NCI-H2196 treated with DMSO at 0.1 percent for 48 hours (cell line): ENCODE data around the gene KHSRP.

Source experiments
- DNase-seq: peaks from one replicate; lab custom pipeline; 2025; ENCODE audit not compliant: unreplicated experiment; lab: John Stamatoyannopoulos, UW

The KHSRP gene, protein sequence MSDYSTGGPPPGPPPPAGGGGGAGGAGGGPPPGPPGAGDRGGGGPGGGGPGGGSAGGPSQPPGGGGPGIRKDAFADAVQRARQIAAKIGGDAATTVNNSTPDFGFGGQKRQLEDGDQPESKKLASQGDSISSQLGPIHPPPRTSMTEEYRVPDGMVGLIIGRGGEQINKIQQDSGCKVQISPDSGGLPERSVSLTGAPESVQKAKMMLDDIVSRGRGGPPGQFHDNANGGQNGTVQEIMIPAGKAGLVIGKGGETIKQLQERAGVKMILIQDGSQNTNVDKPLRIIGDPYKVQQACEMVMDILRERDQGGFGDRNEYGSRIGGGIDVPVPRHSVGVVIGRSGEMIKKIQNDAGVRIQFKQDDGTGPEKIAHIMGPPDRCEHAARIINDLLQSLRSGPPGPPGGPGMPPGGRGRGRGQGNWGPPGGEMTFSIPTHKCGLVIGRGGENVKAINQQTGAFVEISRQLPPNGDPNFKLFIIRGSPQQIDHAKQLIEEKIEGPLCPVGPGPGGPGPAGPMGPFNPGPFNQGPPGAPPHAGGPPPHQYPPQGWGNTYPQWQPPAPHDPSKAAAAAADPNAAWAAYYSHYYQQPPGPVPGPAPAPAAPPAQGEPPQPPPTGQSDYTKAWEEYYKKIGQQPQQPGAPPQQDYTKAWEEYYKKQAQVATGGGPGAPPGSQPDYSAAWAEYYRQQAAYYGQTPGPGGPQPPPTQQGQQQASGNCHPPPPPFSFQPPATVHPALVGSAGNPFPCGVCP

GRCh38 chr19:6424195-6424938 is at the start of gene KHSRP:
Gene KHSRP, minus strand, starts transcription at chr19:6424811. Its CDS starts 110 bp downstream, at chr19:6424701.
- no peak for DNase-seq

DNA sequence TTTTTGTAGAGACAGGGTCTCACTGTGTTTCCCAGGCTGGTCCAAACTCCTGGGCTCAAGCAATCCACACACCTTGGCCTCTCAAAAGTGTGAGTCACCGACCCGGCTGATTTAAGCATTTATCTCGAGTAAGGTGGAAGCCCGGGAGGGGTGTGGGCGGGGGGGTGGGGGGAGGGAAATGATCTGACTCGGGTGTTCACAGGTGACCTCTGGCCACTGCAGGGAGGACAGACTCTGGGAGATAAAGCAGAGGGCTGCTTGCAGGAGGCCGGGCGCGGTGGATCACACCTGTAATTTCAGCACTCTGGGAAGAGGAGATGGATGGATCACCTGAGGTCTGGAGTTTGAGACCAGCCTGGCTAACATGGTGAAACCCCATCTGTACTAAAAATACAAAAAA is 49.0 kb upstream of the KHSRP start:
- DNase-seq, result no peak

DNA sequence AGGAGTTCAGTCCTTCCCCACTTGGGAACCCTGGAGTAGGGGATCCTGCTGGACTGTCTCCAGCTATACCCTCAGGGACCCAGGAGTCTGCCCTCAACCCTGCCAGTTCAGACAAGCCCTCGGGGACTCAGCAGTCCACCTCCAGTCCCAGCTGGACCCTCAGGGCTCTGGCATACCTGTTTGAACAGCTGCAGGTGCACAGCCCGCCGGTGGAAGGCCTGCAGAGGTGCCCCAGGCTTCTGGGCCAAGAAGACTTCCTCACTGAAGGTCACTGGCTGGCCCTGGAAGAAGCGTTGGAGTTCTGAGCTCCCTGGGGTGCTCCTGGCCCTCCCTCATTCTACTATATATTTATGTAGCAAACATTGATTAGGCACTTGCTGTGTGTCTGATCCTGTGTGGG is 48.1 kb upstream of the KHSRP start:
- DNase-seq, result no peak

- no peak for DNase-seq
Measured at GRCh38 chr19:6471076-6471475, 46.5 kb upstream of the KHSRP start.

GRCh38 chr19:6470173-6470572 is 45.6 kb upstream of the KHSRP start:
- no peak for DNase-seq

DNA sequence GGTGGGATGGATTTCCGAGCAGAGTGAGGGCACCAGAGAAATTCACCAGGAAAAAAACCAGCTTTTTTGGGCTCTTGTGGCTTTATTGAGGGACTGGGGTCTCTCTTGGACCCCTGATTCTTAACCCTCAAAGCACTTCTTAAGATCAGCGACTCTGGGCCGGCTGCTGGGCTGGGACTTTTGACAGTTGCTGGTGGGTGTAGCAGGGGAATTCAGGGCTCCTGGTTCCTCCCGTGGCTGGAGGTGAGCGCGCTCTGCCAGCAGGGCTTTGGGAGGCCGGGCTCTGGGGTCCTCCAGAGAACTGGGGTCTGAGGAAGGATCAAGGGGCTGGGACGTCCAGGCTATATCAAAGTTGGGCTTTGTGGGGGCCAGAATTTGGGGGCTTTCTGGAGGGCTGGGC is 42.8 kb upstream of the KHSRP start:
- DNase-seq, result no peak

GRCh38 chr19:6466526-6467248 is 42.1 kb upstream of the KHSRP start:
- DNase-seq, result no peak

GRCh38 chr19:6465663-6466062 is 41.1 kb upstream of the KHSRP start:
- DNase-seq, result no peak

DNA sequence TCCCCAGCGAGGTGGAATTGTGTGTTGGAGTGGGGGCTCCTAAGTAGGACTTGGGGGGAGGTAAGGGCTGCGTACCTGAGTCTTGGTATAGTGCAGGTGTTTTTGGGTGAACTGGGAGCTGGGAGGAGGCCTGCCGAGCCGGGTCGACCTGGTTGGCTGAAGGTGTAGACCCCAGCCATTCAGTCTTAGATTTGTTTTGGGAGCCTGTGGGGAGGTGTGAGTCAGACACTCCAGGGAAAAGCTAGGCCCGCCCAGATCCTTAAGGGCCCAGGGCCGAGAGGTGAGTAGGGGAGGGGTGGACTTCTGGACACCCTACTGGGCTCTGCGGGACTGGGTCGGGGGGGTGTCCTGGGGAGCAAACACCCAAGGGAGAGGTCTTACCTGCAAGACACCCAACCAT is 40.4 kb upstream of the KHSRP start:
- DNase-seq, result no peak

- DNase-seq, result peak; percentile 50
Measured at GRCh38 chr19:6464070-6464873, 39.7 kb upstream of the KHSRP start, which contains the start of gene CRB3. Gene CRB3, plus strand, starts transcription at chr19:6464271. Its CDS starts 431 bp downstream, at chr19:6464702.

- DNase-seq, result peak; percentile 96
Measured at GRCh38 chr19:6460099-6460884, 35.7 kb upstream of the KHSRP start.

GRCh38 chr19:6459262-6460098 is 34.9 kb upstream of the KHSRP start, which contains the start of gene SLC25A23:
Gene SLC25A23, minus strand, starts transcription at chr19:6459792. Its CDS starts 164 bp downstream, at chr19:6459628.
- no peak for DNase-seq

- DNase-seq, result no peak
Measured at GRCh38 chr19:6458695-6459261, 34.2 kb upstream of the KHSRP start.

DNA sequence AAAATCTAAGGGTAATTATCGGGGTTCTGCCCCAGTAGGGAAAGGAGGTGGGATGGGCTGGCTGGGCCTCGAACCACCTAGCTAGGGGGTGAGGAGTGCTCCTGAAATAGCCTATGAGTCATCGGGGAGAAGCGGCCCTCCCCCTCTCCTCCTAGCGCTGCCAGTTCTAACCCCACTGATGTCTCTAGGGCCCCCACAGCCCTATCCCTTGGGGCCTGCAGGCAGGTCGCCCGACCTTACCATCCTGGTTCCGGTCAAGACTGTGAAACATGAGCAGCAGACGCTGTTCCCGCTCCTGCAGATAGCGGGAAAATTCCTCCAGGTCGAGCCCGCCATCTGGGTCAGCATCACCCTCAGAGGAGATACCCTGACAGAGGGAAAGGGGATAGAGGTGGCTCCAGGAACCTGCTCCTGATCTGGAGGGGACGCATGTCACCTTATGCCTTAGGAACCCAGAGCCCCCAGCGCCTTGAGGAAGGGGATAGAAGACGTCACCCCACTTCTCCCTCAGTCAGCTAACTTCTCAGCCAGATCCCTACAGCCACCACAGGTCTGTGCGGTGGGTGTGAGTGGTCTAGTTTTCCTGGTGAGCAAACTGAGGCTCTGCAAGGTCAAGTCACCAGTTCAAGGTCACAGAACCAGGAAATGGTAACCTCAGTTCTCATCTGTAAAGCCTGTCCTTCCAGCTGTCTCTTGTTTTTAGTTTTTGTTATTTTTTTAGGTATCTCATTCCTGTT is 33.5 kb upstream of the KHSRP start:
- no peak for DNase-seq

GRCh38 chr19:6455924-6456323 is 31.3 kb upstream of the KHSRP start:
- no peak for DNase-seq

GRCh38 chr19:6453951-6454565 is 29.4 kb upstream of the KHSRP start:
- DNase-seq, result no peak

- no peak for DNase-seq
Measured at GRCh38 chr19:6452899-6453298, 28.3 kb upstream of the KHSRP start.
